Upper lobe of right lung (tissue), 1 donor: Measurements from ENCODE around the gene SLC16A9. TPM values are rescaled to one million over a fixed set of nuclear protein-coding genes. Genes with fewer than 3 reads are reported as not detected.

ENCODE experiments used
- total RNA-seq: library from RNA; stranded (reverse); fragmentation: NEBNext Ultra II Directional; extraction: Animal tissue kit (Norgen Biotek cat#: 25700); gene quantifications from one replicate; pipeline ENCODE4 v1.2.1, GENCODE V29; 2021
- donor health status: DM: no; HTN: yes; CAD: no; lungs with severe emphysema.

SLC16A9 gene
- total RNA-seq, 1 donor from 2014 or later, result 1.8 TPM

Other genes with a start within 250 kb of the SLC16A9 start
- not detected for gene MRLN, start 43.6 kb upstream of the SLC16A9 start, total RNA-seq
- 55.7 TPM for gene CCDC6, start 196.7 kb upstream of the SLC16A9 start, total RNA-seq